ENCODE measurements around the gene MRPL47.
"Not testable (repeated sequence)": the region's sequence is repeated elsewhere in the genome, so short reads cannot be mapped to it uniquely, and the experiment has no call there.

MRPL47 gene

DNA sequence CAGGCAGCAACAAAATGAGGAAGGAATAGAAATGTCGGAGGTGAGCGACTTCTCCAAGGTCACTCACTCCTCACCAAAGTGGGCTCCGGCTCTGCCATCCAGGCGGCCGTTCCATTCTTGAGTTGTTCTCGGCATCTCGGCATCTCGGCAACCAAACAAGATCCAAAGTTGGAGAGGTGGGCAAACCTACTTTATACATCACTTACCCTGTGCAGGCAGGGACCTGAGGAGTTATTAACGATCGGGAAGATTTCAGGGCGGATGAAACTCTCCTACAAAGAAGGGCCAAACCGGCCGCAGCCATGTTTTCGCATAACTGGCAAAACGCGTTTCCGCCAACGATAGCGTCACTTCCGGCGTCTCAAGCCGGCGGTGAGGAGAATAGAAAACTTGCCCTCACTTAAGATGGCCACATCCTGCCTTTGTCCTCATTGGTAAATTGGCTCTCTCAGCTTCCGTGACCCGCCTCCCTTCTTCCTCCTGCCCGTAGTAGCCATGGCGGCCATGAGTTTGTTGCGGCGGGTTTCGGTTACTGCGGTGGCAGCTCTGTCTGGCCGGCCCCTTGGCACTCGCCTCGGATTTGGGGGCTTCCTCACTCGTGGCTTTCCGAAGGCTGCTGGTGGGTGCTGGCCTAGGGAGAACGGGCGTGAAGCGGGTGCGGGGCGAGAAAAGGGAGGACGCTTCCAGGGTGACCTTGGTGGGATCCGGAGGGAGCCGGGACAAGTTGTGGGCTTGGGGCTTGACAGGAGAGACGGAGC, at the start of gene MRPL47, which contains the start of gene NDUFB5:
MRPL47 (minus strand) TSS at position 318 of the 758 bp plus-strand sequence; CDS start at position 304, 14 bp downstream.
NDUFB5 (plus strand) TSS at position 474 of the 758 bp plus-strand sequence; CDS start at position 496, 22 bp downstream.
- FAIRE-seq: peak; percentile 91

GRCh38 chr3:179653096-179653797, 48.8 kb upstream of the MRPL47 start:
- FAIRE-seq: no peak

- no peak for FAIRE-seq
Measured at GRCh38 chr3:179652447-179653095, 48.1 kb upstream of the MRPL47 start, which contains the start of gene USP13. USP13 (plus strand) TSS chr3:179653040; CDS start chr3:179653226, 186 bp downstream.

GRCh38 chr3:179651687-179652446, 47.4 kb upstream of the MRPL47 start:
- no peak for FAIRE-seq

- no peak for FAIRE-seq
Measured at GRCh38 chr3:179646177-179646576, 41.7 kb upstream of the MRPL47 start.

- not testable (repeated sequence) for FAIRE-seq
Measured at GRCh38 chr3:179643837-179644236, 39.4 kb upstream of the MRPL47 start.

- FAIRE-seq: no peak
Measured at GRCh38 chr3:179642871-179643270, 38.4 kb upstream of the MRPL47 start.

DNA sequence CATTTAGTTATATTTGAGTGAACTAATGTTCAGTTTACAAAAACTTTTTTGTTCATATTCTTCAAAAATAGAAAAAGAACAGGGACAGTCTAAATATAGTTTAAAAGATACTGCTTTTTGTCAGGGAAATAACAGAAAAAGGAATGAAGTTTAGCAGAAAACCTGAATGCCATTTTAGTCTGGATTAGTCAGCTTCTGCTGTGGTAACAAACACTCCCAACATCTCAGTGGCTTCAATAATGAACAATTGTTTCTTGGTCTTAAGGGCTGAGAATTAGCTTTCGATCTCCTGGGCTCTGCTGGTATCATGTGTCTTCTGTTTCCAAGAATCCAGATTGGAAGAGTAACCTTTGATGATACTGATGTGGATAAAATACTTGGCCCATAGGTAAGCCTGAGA, 36.0 kb upstream of the MRPL47 start:
- FAIRE-seq: no peak

DNA sequence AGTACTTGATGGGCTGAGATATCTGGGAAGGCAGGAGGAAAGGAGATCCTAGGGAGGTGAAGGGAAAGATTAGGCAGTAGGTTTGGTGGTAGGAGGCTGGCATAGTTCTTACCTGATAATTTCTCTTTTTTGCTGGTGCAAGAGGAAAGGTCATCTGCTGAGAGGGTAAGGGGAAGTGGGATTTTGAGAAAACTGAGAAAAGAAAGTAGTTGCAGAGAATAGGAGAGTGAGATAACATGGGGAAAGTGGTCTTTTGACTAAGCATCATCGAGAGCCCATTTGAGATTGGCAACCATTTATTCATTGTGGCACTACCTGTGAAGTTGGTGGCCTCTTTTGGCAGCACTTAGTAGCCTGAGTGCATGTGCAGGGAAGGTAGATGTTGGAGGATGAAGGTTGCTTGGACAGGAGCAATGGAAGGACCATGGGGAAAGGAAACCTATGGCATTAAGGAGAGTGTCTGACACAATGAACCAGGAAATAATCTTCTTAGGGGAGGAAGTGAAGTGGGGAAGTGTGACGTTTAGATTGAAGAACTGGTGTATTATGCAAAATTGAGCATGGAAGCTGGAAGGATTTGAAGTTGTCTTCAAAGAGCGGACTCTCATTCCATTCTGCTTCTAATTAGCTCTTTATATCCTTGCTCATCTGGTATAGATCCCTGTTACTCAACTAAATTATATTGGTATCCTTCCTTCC, 26.5 kb upstream of the MRPL47 start:
- FAIRE-seq: no peak

GRCh38 chr3:179624451-179624850, 20.0 kb upstream of the MRPL47 start:
- FAIRE-seq: no peak

GRCh38 chr3:179622023-179622422, 17.6 kb upstream of the MRPL47 start:
- no peak for FAIRE-seq

DNA sequence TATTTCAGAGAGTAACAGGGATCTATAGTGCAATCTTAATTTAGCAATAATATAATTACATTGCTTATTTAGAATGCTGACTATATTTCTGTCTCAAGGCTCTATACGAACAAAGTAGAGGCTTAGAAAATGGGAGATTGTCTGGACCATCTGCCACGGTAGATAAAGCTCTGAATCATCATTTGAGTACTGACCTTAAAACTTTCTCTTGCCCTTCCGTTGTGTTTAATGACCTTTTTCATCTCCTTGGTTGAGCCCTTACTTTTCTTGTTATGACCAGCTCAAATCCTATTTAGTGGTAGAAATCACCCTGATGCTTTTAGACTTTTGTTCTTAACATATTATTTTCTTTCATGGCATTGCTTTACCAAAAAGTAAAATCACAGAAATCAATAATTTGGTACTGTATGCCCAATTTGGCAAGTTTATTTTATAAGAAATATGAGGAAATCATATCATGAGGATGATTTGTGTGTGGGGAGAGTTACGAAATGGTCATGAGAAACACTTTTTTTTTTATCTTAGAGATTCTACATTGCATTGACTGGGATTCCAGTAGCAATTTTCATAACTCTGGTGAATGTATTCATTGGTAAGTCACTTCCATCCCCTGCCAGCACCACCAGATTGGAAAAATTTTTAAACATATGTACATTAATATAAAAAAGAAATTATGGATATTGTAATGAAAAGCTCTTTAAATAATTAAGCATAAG, 11.2 kb upstream of the MRPL47 start:
- no peak for FAIRE-seq

GRCh38 chr3:179613807-179614206, 9.4 kb upstream of the MRPL47 start:
- no peak for FAIRE-seq

DNA sequence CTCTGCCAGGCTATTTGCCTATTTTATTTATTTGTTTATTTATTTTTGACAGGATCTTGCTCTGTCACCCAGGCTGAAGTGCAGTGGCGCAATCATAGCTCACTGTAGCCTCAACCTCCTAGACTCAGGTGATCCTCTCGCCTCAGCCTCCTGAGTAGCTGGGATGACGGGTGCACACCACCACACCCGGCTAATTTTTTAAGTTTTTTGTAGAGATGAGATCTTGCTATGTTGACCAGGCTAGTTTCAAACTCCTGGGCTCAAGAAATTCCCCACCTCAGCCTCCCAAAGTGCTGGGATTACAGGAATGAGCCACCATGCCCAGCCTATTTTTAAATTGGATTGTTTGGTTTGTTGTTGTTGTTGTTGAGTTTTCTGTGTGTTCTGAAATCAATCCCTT, 5.6 kb upstream of the MRPL47 start:
- FAIRE-seq: no peak

- FAIRE-seq: no peak
Measured at GRCh38 chr3:179608931-179609720, 4.7 kb upstream of the MRPL47 start.

GRCh38 chr3:179606534-179607085, 2.2 kb upstream of the MRPL47 start:
- FAIRE-seq: no peak

GRCh38 chr3:179603831-179604230, 607 bp downstream of the MRPL47 start:
- no peak for FAIRE-seq

DNA sequence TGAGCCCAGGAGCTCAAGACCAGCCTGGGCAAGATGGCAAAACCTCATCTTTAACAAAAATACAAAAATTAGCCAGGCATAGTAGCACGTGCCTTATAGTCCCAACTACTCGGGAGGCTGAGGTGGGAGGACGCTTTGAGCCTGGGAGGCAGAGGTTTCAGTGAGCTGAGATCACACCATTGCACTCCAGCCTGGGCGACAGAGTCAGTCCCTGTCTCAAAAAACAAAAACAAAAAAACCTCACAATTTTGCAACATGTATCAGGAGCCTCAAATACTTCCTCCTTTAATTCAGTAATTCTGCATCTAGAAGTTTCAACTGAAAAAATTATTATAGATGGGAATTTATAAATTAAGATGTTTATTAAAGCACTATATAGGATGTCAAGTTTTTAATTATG, 1.1 kb downstream of the MRPL47 start:
- no peak for FAIRE-seq

GRCh38 chr3:179599531-179599930, 4.9 kb downstream of the MRPL47 start:
- FAIRE-seq: no peak

DNA sequence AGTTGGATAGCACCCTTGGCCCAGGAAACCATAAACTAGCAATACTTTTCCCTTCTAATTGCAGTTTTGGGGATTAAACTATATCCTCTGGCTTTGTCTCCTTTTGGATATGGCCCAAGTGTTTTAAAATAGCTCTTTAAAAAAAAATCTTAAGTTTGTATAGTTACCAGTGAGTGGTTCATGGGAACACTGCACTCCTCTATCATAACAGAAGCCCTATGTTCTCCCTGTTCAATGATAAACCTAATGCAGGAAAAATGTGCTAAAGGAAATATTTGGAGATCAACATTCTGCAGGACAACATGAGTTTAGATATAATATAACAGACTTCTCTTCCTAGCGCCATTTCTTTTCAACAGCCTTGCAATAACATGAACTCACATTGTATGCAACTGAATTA, 13.1 kb downstream of the MRPL47 start:
- FAIRE-seq: no peak
